A673 (cell line): Measurements from ENCODE around the gene BMPR1B. TPM values are rescaled to one million over a fixed set of nuclear protein-coding genes. Genes with fewer than 3 reads are reported as not detected.

ENCODE experiments used
- BruUV-seq: library from RNA; stranded (reverse); fragments of 400-500 nt; replicated peaks from 2 replicates; lab custom pipeline; 2021; lab: Mats Ljungman, UMichigan
- CTCF ChIA-PET: fragments of 300-600 bp; sonication (Branson Sonifier 250); formaldehyde crosslinking; loops from one replicate; lab custom pipeline; 2022; ENCODE audit warnings: antibody characterized with exemption; lab: Charles Lee
- POLR2A ChIA-PET: fragments of 300-600 bp; sonication (Branson Sonifier 250); formaldehyde crosslinking; loops from one replicate; lab custom pipeline; 2022; ENCODE audit warnings: antibody characterized with exemption; ENCODE audit not compliant: low non-redundant PET; lab: Charles Lee
- DNase-seq: peaks from one replicate; pipeline ENCODE4 v3.0.0-alpha.2; 2015; ENCODE audit warnings: low spot score
- H3K27ac ChIP-seq: fragments of 200-600 bp; sonication (generic); 2 replicates; pipeline ENCODE4 v1.5.1; 2016; ENCODE audit warnings: mixed run types, low read depth, mild to moderate bottlenecking, mixed read lengths, antibody characterized with exemption, low read length; ENCODE audit not compliant: poor library complexity, severe bottlenecking
- H3K27me3 ChIP-seq: fragments of 200-600 bp; sonication (generic); replicated peaks from 2 replicates; pipeline ENCODE4 v1.6.1; 2017; ENCODE audit warnings: mixed run types, low read depth, mild to moderate bottlenecking, mixed read lengths, antibody characterized with exemption, low read length; ENCODE audit not compliant: insufficient read depth, poor library complexity
- H3K36me3 ChIP-seq: fragments of 200-600 bp; sonication (generic); 2 replicates; pipeline ENCODE4 v1.6.1; 2016; ENCODE audit warnings: mixed run types, mild to moderate bottlenecking, mixed read lengths, antibody characterized with exemption, low read length; ENCODE audit not compliant: insufficient read depth, poor library complexity, severe bottlenecking
- H3K4me1 ChIP-seq: fragments of 200-600 bp; sonication (generic); 2 replicates; pipeline ENCODE4 v1.6.1; 2017; ENCODE audit warnings: mixed run types, mild to moderate bottlenecking, mixed read lengths, antibody characterized with exemption, low read length; ENCODE audit not compliant: insufficient read depth, poor library complexity, severe bottlenecking
- H3K4me3 ChIP-seq: fragments of 200-600 bp; sonication (generic); 2 replicates; pipeline ENCODE4 v1.5.1; 2016; ENCODE audit warnings: low read depth, mixed run types, mild to moderate bottlenecking, mixed read lengths, low read length; ENCODE audit not compliant: poor library complexity, severe bottlenecking
- H3K9me3 ChIP-seq: fragments of 200-600 bp; sonication (generic); 2 replicates; pipeline ENCODE4 v1.6.1; 2016; ENCODE audit warnings: mixed run types, low read depth, mild to moderate bottlenecking, mixed read lengths, antibody characterized with exemption, low read length; ENCODE audit not compliant: poor library complexity, severe bottlenecking
- EZH2 ChIP-seq: fragments of 200-600 bp; sonication (generic); IDR thresholded peaks from 2 replicates; pipeline ENCODE4 v1.6.1; 2017; ENCODE audit warnings: borderline replicate concordance, low read depth, mild to moderate bottlenecking, mixed read lengths, antibody characterized with exemption, low read length; ENCODE audit not compliant: poor library complexity, severe bottlenecking
- intact Hi-C: fragments of 100-400 bp; cut with micrococcal nuclease; formaldehyde crosslinking; loops from one replicate; pipeline ENCODE4 v1.10.0; 2022; ENCODE audit not compliant: unreplicated experiment
- total RNA-seq: library from RNA; stranded (reverse); gene quantifications from 2 replicates; pipeline ENCODE4 v1.2.3, GENCODE V29; 2021
- TF ChIP-seq, protein P1 (sequence below): fragments of 300-800, 200-600 bp; sonication (generic); conservative IDR thresholded peaks from 2 replicates; pipeline ENCODE4 v1.5.1; 2017; ENCODE audit warnings: low read depth, mild to moderate bottlenecking, antibody characterized with exemption, low read length, moderate library complexity, mixed read lengths

BMPR1B gene
- total RNA-seq, 1 experiment from 2014 or later, result 2.2 TPM

DNA sequence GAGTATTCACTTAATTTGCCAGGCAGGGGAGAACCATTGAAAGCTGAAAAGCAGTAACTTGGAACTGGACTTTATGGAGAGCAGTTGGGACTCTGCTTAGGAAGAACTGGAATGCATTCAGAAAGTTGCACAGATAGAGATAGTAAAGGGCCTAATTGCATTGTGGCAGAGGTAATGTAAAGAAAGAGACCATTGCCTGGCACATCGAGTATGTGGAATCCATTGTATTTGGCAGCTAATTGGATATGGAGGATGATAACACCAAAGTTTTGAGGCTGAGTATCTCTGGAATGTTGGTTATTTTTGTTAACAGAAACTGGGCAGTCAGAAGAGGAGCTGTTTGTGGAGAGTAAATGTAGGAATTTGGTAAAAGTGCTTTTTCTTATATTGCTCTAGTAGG lies 169.9 kb downstream of the BMPR1B start:
- H3K27ac ChIP-seq, result no peak overlapping the region
- no peak overlapping the region for H3K4me3 ChIP-seq
- peaks cover 5% of the 10 kb centered on the region for H3K4me1 ChIP-seq
- ChIA-PET POLR2A (no interaction called here), CTCF (no interaction called here)
- H3K36me3 ChIP-seq, result no peaks in the 10 kb centered on the region
- H3K9me3 ChIP-seq, result no peaks in the 10 kb centered on the region
- no peak for DNase-seq
- TF ChIP-seq, protein P1, sequence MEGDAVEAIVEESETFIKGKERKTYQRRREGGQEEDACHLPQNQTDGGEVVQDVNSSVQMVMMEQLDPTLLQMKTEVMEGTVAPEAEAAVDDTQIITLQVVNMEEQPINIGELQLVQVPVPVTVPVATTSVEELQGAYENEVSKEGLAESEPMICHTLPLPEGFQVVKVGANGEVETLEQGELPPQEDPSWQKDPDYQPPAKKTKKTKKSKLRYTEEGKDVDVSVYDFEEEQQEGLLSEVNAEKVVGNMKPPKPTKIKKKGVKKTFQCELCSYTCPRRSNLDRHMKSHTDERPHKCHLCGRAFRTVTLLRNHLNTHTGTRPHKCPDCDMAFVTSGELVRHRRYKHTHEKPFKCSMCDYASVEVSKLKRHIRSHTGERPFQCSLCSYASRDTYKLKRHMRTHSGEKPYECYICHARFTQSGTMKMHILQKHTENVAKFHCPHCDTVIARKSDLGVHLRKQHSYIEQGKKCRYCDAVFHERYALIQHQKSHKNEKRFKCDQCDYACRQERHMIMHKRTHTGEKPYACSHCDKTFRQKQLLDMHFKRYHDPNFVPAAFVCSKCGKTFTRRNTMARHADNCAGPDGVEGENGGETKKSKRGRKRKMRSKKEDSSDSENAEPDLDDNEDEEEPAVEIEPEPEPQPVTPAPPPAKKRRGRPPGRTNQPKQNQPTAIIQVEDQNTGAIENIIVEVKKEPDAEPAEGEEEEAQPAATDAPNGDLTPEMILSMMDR, result no peak
- TF ChIP-seq EZH2, result no peak
- no peaks in the 10 kb centered on the region for H3K27me3 ChIP-seq
- BruUV-seq, result no TSS peak
- intact Hi-C loops, result no loop called here

DNA sequence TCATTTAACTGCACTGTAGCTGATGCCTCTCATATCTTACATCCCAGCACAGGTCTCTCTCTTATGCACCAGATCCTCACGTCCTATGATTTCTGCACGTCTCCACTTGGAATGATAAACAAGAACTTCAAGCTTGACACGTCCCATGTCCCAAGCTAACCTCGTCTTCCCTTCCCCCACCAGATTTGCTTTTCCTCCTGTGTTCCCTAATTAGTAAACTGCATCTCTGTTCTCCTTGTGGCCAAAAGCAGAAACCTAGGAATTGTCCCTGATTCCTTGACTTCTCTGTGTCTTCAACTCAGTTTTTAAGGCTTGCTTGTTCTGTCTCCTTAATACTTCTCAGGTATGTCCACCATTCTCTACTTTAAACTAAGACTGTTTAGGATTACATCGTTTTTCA lies 171.9 kb downstream of the BMPR1B start:
- Histone ChIP-seq H3K27ac (no peak overlapping the region), H3K4me1 (peaks cover 5% of the 10 kb centered on the region), H3K36me3 (no peaks in the 10 kb centered on the region), H3K4me3 (no peak overlapping the region), H3K9me3 (no peaks in the 10 kb centered on the region), H3K27me3 (no peaks in the 10 kb centered on the region)
- no TSS peak for BruUV-seq
- DNase-seq, result no peak
- no peak for TF ChIP-seq EZH2
- TF ChIP-seq, protein P1, result no peak
- POLR2A ChIA-PET, result no interaction called here
- intact Hi-C loops, result no loop called here
- CTCF ChIA-PET, result no interaction called here

DNA sequence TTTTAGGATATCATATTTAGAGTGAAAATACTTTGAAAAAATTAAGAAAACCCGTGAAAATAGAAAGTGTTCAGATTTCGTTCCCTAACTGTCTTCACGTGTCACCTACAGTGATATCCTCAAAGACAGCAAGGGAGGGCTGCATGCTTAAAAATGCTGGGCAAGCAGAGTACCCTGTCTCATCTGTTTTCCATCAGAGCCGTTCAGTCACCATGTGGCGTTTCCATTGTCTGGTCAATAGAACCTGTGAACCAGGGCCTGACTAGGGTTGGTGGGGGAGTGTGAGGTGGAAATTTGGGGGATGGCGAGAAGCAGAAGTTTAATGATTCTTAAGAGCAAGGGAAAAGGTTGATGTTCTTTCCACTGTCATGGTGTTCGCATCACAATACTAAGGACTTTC lies 173.9 kb downstream of the BMPR1B start:
- BruUV-seq, result no TSS peak
- no peaks in the 10 kb centered on the region for H3K9me3 ChIP-seq
- ChIA-PET CTCF (no interaction called here), POLR2A (no interaction called here)
- H3K27ac ChIP-seq, result no peak overlapping the region
- no peak for DNase-seq
- H3K4me1 ChIP-seq, result no peaks in the 10 kb centered on the region
- no peak overlapping the region for H3K4me3 ChIP-seq
- no peaks in the 10 kb centered on the region for H3K27me3 ChIP-seq
- intact Hi-C loops, result no loop called here
- no peaks in the 10 kb centered on the region for H3K36me3 ChIP-seq
- TF ChIP-seq, protein P1, result no peak
- TF ChIP-seq EZH2, result no peak
